PC-9 (cell line): Measurements from ENCODE around the gene SPEM2. TPM values are rescaled to one million over a fixed set of nuclear protein-coding genes. Genes with fewer than 3 reads are reported as not detected.

ENCODE experiments used
- BruUV-seq: library from RNA; stranded (reverse); fragments of 400-500 nt; replicated peaks from 2 replicates; lab custom pipeline; 2021; lab: Mats Ljungman, UMichigan
- CTCF ChIA-PET: fragments of 300-600 bp; sonication (Branson Sonifier 250); formaldehyde crosslinking; loops from one replicate; lab custom pipeline; 2022; ENCODE audit warnings: antibody characterized with exemption; lab: Charles Lee
- POLR2A ChIA-PET: fragments of 300-600 bp; sonication (Branson Sonifier 250); formaldehyde crosslinking; loops from one replicate; lab custom pipeline; 2022; ENCODE audit warnings: antibody characterized with exemption; ENCODE audit not compliant: unreplicated experiment; lab: Charles Lee
- DNase-seq, 2 experiments: peaks; one replicate each; pipeline versions ENCODE4 v3.0.0 to v3.0.0-alpha.2; 2015 to 2022; ENCODE audit warnings: mixed read lengths in 1 of 2
- H2AFZ ChIP-seq: fragments of 200-600 bp; sonication (generic); 2 replicates; pipeline ENCODE4 v1.8.1; 2017; ENCODE audit warnings: antibody characterized with exemption
- H3F3A ChIP-seq: fragments of 200-600 bp; sonication (generic); 2 replicates; pipeline ENCODE4 v1.8.1; 2017; ENCODE audit warnings: antibody characterized with exemption, mild to moderate bottlenecking, low read depth; ENCODE audit not compliant: insufficient read depth
- H3K27ac ChIP-seq: fragments of 200-600 bp; sonication (generic); 2 replicates; pipeline ENCODE4 v1.6.1; 2016; ENCODE audit warnings: mixed run types
- H3K27me3 ChIP-seq: fragments of 200-600 bp; sonication (generic); 2 replicates; pipeline ENCODE4 v1.6.1; 2016; ENCODE audit warnings: low read depth, mixed run types; ENCODE audit not compliant: insufficient read depth
- H3K36me3 ChIP-seq: fragments of 200-600 bp; sonication (generic); 2 replicates; pipeline ENCODE4 v1.6.1; 2016; ENCODE audit warnings: low read depth, mixed run types
- H3K4me1 ChIP-seq: fragments of 200-600 bp; sonication (generic); replicated peaks from 2 replicates; pipeline ENCODE4 v1.6.1; 2016; ENCODE audit warnings: mixed run types; ENCODE audit not compliant: insufficient read depth
- H3K4me2 ChIP-seq: fragments of 200-600 bp; sonication (generic); 2 replicates; pipeline ENCODE4 v1.6.1; 2017; ENCODE audit warnings: mixed run types
- H3K4me3 ChIP-seq: fragments of 200-600 bp; sonication (generic); 2 replicates; pipeline ENCODE4 v1.6.1; 2016; ENCODE audit warnings: mixed run types
- H3K79me2 ChIP-seq: fragments of 200-600 bp; sonication (generic); 2 replicates; pipeline ENCODE4 v1.6.1; 2017; ENCODE audit warnings: low read depth, mixed run types
- H3K9me2 ChIP-seq: fragments of 200-600 bp; sonication (generic); 2 replicates; pipeline ENCODE4 v1.8.1; 2017; ENCODE audit warnings: mild to moderate bottlenecking; ENCODE audit not compliant: insufficient read depth
- H3K9me3 ChIP-seq: fragments of 200-600 bp; sonication (generic); 2 replicates; pipeline ENCODE4 v1.8.1; 2016; ENCODE audit warnings: low read depth; ENCODE audit not compliant: insufficient read depth
- H4K20me1 ChIP-seq: fragments of 200-600 bp; sonication (generic); 2 replicates; pipeline ENCODE4 v1.8.1; 2017; ENCODE audit not compliant: insufficient read depth
- CTCF ChIP-seq: fragments of 200-600 bp; sonication (generic); conservative IDR thresholded peaks from 2 replicates; pipeline ENCODE4 v1.6.1; 2017; ENCODE audit warnings: mixed run types, antibody characterized with exemption, mild to moderate bottlenecking, moderate library complexity
- EZH2 ChIP-seq: fragments of 200-600 bp; sonication (generic); IDR thresholded peaks from 2 replicates; pipeline ENCODE4 v1.8.0; 2017; ENCODE audit warnings: antibody characterized with exemption, low read depth
- intact Hi-C: fragments of 100-400 bp; cut with micrococcal nuclease; formaldehyde crosslinking; loops from one replicate; pipeline ENCODE4 v1.10.0; 2022; ENCODE audit not compliant: unreplicated experiment
- total RNA-seq: library from RNA; stranded (reverse); gene quantifications from 2 replicates; pipeline ENCODE4 v1.2.3, GENCODE V29; 2021

The SPEM2 gene
- total RNA-seq, 1 experiment from 2014 or later = 0.50 TPM

GRCh38 chr17:7431231-7431630 is 5.8 kb downstream of the SPEM2 start:
- Histone ChIP-seq H4K20me1 (no peaks in the 10 kb centered on the region), H3K27ac (no peak overlapping the region), H2AFZ (no peak overlapping the region), H3F3A (peaks cover 9% of the 10 kb centered on the region; the same call in 1 of the 2 replicates), H3K4me3 (no peak overlapping the region), H3K4me2 (no peak overlapping the region), H3K27me3 (no peaks in the 10 kb centered on the region), H3K9me3 (no peaks in the 10 kb centered on the region), H3K36me3 (no peaks in the 10 kb centered on the region), H3K9me2 (no peaks in the 10 kb centered on the region), H3K79me2 (peaks cover 2% of the 10 kb centered on the region; the same call in 1 of the 2 replicates), H3K4me1 (0 out of 2 replicates have a peak, but pooled peaks cover 1% of the 10 kb centered on the region)
- ChIA-PET POLR2A (no interaction called here), CTCF (no interaction called here)
- TF ChIP-seq CTCF (no peak), EZH2 (no peak)
- DNase-seq = no peak
- intact Hi-C loops = no loop called here
- no TSS peak for BruUV-seq

DNA sequence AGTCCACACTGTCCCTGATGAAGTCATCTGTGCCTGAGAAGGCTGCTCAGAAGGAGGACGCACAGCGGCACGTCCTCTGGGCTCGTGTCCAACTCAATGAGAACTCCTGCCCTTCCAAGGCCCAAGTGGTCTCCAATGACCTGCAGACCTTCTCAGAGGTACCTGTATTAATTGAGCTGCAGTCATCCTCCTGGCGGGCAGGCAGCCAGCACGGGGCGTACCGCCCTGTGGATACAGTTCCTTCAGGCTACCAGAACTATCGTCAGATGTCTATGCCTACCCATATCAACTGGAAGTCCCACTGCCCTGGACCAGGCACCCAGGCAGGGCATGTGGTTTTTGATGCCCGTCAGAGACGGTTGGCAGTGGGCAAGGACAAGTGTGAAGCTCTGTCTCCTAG is 6.9 kb downstream of the SPEM2 start:
- intact Hi-C loops = no loop called here
- Histone ChIP-seq H4K20me1 (no peaks in the 10 kb centered on the region), H3K79me2 (peaks cover 5% of the 10 kb centered on the region; the same call in 1 of the 2 replicates), H3K9me3 (no peaks in the 10 kb centered on the region), H3K4me2 (no peak overlapping the region), H3K9me2 (no peaks in the 10 kb centered on the region), H3K36me3 (no peaks in the 10 kb centered on the region), H3K4me3 (no peak overlapping the region), H3K27me3 (no peaks in the 10 kb centered on the region), H3F3A (peaks cover 10% of the 10 kb centered on the region; the same call in 1 of the 2 replicates), H3K4me1 (0 out of 2 replicates have a peak, but pooled peaks cover 7% of the 10 kb centered on the region), H2AFZ (no peak overlapping the region), H3K27ac (no peak overlapping the region)
- DNase-seq = no peak
- POLR2A ChIA-PET = interaction anchor here (0.6 kb wide), 1 partner anchor 97 kb away, joined by 3 read pairs; no protein-coding TSS in a partner anchor
- no TSS peak for BruUV-seq
- TF ChIP-seq CTCF = no peak
- no peak for TF ChIP-seq EZH2
- CTCF ChIA-PET = no interaction called here

- H3K27ac ChIP-seq = peak overlapping the region; percentile 68
- no peaks in the 10 kb centered on the region for H3K36me3 ChIP-seq
- CTCF ChIA-PET = interaction anchor here (0.7 to 2.9 kb wide), 6 partner anchors 10 to 252 kb away, joined by 3 to 19 read pairs (median 4); partner anchors contain the start of genes PLSCR3, TMEM256 and TP53
- peak overlapping the region; percentile 57 for H3K4me3 ChIP-seq
- TSS peak; percentile 72 for BruUV-seq
- peak overlapping the region; percentile 74 for H2AFZ ChIP-seq
- peaks cover 8% of the 10 kb centered on the region; the same call in 1 of the 2 replicates for H3K79me2 ChIP-seq
- H3F3A ChIP-seq = peaks cover 10% of the 10 kb centered on the region; the same call in 1 of the 2 replicates
- POLR2A ChIA-PET = interaction anchor here (0.5 to 1.5 kb wide), 8 partner anchors 10 to 251 kb away, joined by 3 to 34 read pairs (median 5); partner anchors contain the start of genes CD68, PLSCR3, TMEM256 and TP53
- intact Hi-C loops = loop anchor here (1.0 to 5.0 kb wide), 6 partner anchors 32 to 250 kb away; partner anchors contain the start of genes PLSCR3, POLR2A and TMEM256
- H4K20me1 ChIP-seq = no peaks in the 10 kb centered on the region
- H3K9me2 ChIP-seq = no peaks in the 10 kb centered on the region
- peak; percentile 55 to 59 for DNase-seq
- no peaks in the 10 kb centered on the region for H3K9me3 ChIP-seq
- no peaks in the 10 kb centered on the region for H3K27me3 ChIP-seq
- H3K4me2 ChIP-seq = peak overlapping the region; percentile 90
- no peak for TF ChIP-seq CTCF
- TF ChIP-seq EZH2 = no peak
- 0 out of 2 replicates have a peak, but pooled peaks cover 7% of the 10 kb centered on the region for H3K4me1 ChIP-seq
Measured at GRCh38 chr17:7435676-7436555, 10.5 kb downstream of the SPEM2 start.
